GM18508 (cell line): ENCODE data around the gene STOML1.
"Not testable (repeated sequence)": the region's sequence is repeated elsewhere in the genome, so short reads cannot be mapped to it uniquely, and the experiment has no call there.

Experiments used
- ATAC-seq: cut with Tn5 transposase; IDR thresholded peaks from one replicate; pipeline ENCODE4 v1.9.1; 2021; ENCODE audit warnings: moderate number of reproducible peaks; ENCODE audit not compliant: insufficient read depth, unreplicated experiment

Gene STOML1

GRCh38 chr15:73988445-73988969, 3.6 kb downstream of the STOML1 start:
- no peak for ATAC-seq

- ATAC-seq = no peak
Measured at GRCh38 chr15:73987681-73988444, 4.2 kb downstream of the STOML1 start.

- no peak for ATAC-seq
Measured at GRCh38 chr15:73987250-73987649, 4.8 kb downstream of the STOML1 start.

- ATAC-seq = no peak
Measured at GRCh38 chr15:73986776-73987056, 5.4 kb downstream of the STOML1 start.

GRCh38 chr15:73986055-73986775, 5.9 kb downstream of the STOML1 start:
- no peak for ATAC-seq

- ATAC-seq = no peak
Measured at GRCh38 chr15:73985101-73985873, 6.8 kb downstream of the STOML1 start.

GRCh38 chr15:73984208-73984979, 7.7 kb downstream of the STOML1 start:
- ATAC-seq = no peak

- no peak for ATAC-seq
Measured at GRCh38 chr15:73983773-73984172, 8.3 kb downstream of the STOML1 start.

GRCh38 chr15:73983211-73983727, 8.8 kb downstream of the STOML1 start:
- ATAC-seq = no peak

GRCh38 chr15:73982222-73982962, 9.7 kb downstream of the STOML1 start:
- no peak for ATAC-seq

- ATAC-seq = no peak
Measured at GRCh38 chr15:73981761-73982221, 10.3 kb downstream of the STOML1 start.

- no peak for ATAC-seq
Measured at GRCh38 chr15:73979636-73980035, 12.5 kb downstream of the STOML1 start.

- ATAC-seq = no peak
Measured at GRCh38 chr15:73978896-73979295, 13.2 kb downstream of the STOML1 start.

GRCh38 chr15:73975440-73976125, 16.5 kb downstream of the STOML1 start:
- not testable (repeated sequence) for ATAC-seq

GRCh38 chr15:73973683-73974200, 18.4 kb downstream of the STOML1 start:
- ATAC-seq = not testable (repeated sequence)

GRCh38 chr15:73972984-73973682, 19.0 kb downstream of the STOML1 start:
- ATAC-seq = no peak

GRCh38 chr15:73969151-73969759, 22.8 kb downstream of the STOML1 start:
- no peak for ATAC-seq
